ENCODE data around the gene ABHD15.
A peak's percentile ranks its signal among the peaks of the same experiment; 100 is the strongest.

Gene ABHD15

DNA sequence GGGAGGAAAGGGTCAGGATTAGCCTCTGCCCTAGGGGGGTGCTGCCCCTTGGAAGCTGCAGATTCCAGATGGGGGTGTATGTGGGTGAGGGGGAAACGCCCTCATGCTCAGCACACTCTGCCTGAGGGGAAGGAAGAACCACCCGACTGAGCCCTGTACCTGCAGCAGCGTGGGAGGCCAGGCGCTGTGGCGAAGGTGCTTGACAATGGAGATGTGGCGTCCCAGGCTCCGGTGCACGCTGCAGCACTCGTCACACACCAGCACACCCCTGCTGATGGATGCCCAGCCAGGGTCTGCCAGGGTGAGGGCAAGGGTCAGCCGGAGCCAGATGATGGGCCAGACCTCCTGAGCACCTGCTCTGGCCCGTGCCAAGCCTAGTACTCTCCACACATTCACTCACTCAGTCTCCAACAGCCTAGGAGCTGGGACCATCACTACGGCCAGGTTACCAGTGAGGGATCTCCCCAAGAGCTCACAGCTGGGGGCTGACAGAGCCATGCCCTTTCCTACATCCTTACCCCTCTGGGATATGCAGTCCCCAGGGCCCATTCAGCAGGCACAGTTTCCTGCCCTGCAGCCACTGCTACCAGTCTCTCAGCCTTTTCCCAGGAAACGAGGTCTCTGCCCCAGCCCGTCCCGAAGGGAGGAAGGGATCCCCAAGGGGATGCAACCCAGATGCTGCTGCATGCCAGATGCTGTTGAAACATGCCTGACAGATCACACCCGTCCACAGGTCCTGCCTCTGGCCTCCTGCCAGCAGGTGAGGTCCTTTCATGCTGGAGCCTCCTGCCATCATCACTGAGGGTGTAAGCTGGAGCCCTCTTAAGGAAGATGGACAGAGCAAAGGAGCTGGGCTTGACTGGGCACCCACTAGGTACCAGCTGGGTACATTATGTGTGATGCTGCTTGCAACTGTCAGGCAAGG, 16.7 kb upstream of the ABHD15 start:
- DNase-seq (ENCODE audit: extremely low read depth in 1 of 2, low read depth in 1 of 2): no peak

DNA sequence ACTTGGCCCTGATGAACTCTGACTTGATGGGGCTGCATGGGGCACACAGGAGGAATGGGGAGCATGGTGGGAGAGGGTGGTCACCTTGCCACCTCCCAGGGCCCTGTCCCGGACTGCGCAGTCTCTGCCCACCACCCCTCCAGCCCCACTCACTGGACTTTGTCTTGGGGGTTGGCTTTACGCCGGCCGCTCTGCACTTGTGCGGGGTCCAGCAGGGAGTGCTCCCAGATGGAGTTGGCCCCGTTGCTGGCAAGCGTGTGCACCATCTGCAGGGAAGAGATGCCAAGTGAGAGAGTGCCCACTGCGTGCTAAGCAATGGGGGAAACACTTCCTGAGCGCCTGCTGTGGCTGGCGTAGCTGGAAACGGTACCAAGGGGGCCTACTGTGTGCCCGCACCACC, 15.9 kb upstream of the ABHD15 start:
- DNase-seq (ENCODE audit: extremely low read depth in 1 of 2, low read depth in 1 of 2): no peak

DNA sequence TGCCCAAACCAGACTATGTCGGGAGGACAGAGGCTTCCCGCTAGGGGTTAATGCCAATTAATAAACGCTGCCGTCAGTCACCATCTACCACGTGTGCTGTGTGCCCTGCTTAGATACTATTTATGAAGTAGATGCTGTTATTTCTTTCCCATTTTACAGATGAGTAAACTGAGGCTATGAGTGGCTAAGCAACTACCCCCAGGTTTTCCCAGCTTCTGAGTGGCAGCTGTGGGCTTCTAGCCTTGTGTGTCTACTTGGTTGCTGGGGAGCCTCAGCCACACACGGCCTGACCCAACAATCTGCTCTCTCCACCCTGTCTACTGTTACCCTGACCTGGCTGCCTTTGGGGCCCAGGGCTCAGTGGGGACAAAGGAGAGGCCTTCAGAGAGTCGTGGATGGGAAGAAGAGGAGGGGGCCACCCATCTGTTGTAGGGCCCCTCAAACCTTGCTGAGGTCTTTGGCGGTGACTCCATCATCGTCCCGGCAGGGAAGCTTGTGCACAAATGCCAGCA, 15.5 kb upstream of the ABHD15 start:
- no peak for DNase-seq (ENCODE audit: extremely low read depth in 1 of 2, low read depth in 1 of 2)

DNA sequence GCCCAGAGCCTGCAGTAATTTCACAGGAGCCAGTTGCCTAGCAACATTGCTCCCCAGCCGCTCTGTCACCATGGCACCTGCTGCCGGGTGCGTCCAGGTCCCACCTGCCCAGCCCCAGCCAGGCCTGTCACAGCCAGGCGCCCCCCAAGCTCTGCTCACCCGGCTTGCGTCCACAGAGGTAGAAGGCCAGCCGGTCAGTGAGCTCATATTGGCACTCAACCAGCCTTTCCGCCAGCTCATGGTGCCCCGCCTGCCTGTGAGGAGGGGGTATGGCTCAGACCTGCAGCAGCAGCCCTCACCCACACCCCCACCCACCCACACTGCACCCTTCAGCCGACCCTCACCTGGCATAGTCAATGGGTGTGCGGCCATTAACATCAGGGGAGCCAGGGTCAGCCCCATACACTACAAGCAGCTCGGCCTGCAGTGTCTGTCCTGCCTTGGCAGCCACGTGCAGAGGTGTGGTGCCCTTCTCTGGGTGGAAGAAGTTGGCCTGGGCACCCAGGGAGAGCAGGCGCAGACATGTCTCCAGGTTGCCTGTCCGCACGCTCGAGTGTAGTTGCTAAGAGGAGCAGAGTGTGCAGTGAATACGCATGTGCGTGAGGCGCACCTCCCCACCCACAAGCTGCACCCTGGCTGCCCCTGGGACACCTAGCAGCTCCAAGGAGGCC, 14.9 kb upstream of the ABHD15 start:
- no peak for DNase-seq (ENCODE audit: extremely low read depth in 1 of 2, low read depth in 1 of 2)

DNA sequence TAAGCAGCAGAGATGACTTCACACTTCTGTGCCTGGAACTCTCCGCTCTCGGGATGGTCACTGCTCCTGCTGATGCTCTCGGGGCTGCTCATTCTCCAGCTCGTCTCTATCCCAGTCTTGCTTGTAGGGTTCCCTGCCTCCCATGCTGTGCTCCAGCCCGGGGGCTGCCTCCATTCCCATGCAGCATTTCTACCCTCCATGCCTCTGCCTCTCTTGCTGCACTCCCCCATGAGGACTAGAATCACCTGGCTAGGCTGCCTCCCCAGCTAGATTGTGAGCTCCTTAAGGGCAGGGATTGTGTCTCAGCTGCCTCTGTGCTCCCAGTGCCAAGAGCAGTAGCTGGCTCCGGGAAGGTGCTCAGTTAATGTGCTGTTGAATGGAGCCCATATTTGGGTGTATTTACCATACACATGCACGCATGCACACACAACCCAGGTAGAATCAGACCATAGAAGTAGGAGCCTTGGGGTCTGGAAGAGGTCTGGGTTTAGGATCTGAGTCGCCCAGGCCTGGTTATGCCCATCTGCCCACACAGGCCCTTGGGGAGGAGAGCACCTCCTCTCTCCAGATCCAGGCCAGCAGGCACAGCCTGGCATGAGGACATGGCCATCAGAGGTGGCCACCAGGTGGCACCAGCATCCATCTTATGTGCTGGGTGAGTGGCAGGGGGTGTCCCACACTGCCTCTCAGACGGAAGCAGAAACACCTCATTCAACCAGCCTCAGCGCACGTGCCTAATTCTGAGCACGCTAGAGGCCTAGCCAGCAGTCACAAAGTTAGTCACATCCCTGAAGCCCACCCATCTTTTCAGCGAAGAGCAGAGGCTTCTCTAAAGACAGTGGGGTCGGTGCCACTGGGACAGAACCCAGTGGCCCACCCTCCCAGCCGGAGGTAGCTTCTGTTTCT, 13.3 kb upstream of the ABHD15 start:
- peak in 1 of 2 donors; percentile 80 for DNase-seq (ENCODE audit: extremely low read depth in 1 of 2, low read depth in 1 of 2)

DNA sequence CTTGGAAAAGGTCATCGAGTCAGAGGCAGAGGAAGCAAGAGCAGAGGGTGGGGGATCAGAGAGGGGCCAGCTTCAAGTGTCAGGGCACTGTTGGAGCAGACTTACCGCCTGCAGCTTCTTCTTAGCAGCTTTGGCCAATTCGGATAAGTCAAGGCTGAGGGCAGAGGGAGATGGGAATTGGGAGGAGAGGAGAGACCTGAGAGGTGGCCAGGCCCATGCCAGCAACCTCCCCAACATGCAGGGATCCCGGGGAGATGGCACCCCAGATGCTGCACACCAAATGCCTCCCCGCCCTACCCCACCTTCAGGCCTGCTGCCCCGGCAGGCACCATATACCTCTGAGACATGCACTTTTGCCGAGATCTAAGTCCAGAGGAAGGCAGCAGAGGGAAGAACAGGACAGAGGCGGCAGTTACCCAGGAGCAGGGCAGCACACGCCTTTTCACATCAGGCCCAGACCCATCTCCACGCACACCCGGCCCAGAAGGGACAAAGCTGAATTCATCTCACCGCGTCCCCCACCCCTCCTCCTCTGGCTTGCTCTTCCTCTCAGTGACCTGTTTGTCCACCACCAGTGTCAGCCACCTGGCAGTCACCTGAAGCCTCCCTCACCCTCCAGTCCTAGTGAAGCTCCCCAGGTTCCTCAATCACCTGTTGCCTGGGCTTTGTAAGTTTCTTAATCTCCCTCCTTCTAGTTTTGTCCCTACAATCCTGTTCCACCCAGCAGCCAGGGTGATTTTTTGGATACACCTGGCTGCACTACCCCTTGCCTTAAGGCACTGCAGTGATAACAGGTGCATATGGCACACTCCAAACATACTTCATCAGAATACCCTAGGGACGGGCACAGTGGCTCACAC, 12.0 kb upstream of the ABHD15 start:
- DNase-seq (ENCODE audit: extremely low read depth in 1 of 2, low read depth in 1 of 2): no peak

DNA sequence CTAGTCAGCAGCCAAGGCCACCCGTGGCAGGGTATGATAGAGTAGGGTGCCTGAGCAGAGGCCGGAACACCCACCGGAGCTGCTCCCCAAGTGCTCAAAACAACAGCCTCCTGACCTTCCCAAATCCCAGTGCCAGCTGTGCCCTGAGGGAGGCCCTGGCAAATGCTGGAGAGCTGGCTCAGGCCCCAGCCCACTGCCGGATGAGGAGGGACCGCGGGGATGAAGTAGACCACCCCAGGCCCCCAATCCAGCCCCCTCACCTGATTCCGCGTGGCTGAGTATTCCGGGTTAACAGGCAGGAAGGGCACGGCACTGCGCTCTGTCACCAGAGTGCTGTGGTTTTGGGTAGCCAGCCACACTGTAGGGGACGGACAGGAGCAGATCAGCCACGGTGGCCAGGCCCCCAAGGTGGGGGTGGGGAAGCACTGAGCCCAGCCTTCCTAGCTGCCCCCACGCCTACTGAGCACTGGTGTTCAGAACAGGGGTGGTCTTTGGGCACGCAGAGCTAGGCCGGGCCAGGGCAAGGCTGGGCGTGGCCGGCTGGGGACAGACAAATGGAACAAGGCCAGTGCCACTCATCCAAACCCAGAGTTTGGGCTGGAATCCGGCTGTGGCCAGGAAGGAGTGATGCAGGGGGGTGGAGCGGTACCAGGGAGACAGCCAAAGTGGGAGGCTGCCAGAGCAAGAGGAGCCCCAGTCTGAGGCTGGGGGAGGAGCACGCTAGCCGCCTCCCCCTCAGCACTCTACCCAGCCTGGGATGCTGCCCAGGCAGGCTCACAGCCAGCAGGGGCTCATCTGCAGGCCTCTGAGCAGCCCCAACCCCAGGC, 10.8 kb upstream of the ABHD15 start:
- no peak for DNase-seq (ENCODE audit: extremely low read depth in 1 of 2, low read depth in 1 of 2)

DNA sequence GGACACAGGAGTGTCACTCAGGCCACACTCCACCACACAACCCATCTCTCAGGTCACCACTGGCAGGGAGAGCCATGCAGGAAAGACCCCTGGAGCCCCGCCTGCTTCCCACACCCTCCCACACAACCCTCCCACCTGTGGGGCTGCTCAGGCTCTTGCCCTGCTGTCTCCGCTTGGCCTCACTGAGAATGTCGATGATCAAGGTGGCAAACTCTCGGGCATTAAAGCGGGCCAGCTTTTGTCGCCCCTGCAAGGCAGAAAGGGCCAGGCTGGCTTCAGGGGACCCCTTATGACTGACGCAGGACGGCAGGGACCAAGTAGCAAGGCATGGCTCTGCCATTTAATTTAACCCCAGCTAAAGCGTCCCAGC, 10.1 kb upstream of the ABHD15 start:
- no peak for DNase-seq (ENCODE audit: extremely low read depth in 1 of 2, low read depth in 1 of 2)

DNA sequence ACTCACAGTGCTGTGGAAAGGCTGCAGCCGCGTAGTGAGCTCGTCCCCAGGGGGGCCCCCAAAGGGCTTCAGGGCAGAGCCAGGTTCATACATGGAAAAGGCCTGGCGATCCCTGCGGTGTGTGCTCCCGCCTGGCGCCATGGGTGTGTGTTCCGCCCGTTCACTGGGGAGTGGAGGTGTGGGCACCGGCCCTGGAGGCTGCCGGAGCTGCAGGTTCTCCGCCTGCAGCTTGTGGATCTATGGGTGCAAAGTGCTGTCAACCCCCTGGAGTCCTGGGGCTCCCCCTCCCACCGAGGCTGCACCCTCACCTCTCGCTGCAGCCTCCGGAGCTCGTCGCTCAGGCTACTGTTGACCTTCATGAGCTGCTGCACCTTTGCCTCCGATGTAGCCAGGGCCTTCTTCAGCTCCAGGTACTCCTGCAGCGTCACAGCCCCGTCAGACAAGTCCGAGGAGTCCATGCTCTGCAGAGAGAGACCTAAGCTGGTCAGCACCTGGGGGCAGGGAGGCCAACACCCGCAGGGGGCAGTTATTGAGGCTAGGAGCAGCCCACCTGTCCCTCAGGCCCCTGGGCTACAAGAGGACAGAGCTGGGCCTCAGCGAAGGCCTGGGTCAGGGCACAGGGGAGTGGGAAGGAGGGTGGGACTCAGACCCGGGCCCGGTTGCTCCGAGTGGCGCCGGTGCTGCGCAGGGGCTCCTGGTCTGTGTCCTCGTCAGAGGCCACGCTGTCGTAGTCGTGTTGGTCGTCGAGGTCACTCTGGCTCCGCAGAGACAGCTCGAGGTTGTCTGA, 9.6 kb upstream of the ABHD15 start:
- no peak for DNase-seq (ENCODE audit: extremely low read depth in 1 of 2, low read depth in 1 of 2)

DNA sequence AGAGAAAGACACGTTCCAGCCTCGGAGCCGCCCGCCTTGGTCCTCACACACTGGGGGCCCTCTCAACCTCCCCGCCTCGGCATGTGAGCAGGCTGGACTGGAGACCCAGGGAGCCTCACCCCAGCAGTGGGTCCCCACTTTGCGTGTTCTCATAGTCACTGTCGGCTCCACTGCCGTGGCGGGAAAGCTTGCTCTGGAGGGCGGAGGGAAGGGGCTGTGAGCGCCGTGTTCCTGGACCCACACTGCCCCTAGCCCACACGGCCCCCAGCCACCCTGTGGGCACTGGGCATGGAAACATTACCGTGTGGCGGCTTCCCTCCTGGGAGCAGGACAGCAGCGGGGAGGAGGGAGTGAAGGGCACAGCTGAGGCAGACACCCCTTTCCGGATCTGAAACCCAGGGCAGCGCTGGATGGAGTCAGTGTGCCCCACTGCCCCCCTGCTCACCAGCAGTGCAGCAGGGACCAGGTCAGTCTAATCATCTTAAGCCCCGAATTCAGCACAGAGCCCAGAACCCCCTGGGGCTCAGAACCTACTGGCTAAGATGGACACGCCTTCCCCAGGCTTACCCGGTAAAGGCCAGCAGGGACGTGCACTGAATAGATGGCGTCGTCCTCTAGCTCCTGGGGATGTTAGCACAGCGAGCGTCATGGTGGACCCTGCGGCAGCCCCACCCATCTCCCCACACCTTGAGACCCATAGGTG, 8.8 kb upstream of the ABHD15 start:
- DNase-seq (ENCODE audit: extremely low read depth in 1 of 2, low read depth in 1 of 2): no peak

DNA sequence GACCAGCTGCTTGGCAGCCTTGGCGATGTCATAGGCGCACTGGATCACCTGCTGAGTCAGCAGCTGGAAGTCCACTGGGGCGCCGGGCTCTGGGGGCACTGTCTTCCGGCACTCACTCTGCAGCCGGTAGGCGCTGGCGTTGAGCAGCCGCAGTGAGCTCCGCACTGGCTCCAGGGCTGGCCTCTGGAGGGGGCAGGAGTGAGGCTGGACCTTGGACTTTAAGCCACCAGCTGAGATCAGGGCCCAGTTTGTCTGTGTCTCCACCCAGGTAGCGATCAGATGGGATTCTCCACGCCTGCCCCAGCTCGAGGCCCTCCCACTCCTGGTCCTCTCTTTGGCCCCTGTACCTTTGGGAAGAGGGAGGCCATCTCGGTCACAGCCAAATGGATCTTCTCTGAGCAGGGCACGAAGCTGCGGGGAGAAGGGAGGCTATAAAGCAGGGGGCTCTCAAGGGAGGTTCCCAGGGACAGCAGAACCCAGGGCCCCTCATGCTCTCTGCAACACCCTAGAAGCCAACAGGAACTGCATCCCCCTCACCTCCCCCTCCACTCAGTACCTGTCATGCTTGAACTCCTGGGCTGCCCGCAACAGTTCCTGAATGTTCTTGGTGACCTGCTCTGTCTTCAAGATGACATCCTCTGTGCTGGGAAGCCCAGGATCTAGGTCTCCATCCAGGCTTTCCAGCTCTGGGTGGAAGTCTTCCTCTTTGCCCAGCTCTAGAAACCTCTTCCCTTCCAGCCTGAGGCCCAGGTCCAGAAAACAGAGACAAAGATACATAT, 8.1 kb upstream of the ABHD15 start:
- no peak for DNase-seq (ENCODE audit: extremely low read depth in 1 of 2, low read depth in 1 of 2)

DNA sequence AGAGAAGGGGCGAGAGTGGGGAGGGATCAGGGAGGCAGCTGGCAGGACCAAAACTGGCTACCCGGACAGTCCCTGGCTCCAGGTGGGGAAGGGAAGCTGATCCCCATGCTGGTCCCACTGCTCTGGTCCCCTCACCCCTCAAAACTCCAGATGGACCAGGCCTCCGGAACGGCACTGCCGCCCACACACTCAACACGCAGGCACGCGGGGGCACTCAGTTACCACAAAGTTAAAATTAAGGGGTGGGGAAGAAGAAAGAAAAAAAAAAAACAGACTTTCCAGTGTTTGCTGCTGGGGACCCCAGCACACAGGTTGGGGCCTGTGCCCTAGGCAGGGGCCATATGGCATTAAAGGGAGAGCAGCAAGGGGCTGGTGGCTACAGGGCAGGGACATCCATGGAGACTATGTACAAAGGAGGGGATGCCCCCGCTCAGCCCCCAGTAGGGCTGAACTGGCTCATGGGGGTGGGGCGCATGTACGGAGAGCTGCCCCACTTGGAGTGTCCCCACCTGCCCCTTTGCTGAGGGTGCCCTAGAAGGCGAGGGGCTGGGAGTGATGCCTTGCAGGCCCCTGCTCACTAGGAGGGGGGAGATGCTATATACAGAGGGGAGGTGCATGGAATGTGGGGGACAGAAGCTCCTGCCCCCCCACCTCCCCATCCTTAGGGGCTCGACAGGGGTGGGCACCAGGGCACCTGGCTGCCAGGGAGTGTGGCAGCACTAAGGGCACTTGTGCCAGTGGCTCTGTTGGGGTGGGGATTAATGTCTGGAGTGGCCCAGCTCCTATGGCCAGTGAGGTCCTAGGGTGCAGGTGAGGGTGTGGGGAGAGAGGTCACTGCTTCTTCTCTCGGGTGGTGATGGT, 7.3 kb upstream of the ABHD15 start:
- DNase-seq (ENCODE audit: extremely low read depth in 1 of 2, low read depth in 1 of 2): no peak

DNA sequence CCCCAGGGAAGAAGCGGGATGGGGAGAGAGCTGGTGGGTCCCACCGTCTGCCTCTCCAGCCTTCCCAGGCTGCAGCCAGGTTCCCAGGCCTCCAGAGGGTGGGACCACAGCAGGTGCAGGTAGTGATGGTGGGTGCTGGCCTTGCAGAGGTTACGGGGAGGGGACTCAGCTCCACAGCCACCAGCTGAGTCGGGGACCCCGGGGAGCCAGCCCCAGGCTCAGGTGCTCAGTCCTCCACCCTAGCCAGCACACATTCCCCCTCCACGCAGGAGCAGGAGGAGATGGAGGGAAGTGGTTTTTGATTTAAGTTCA, 6.7 kb upstream of the ABHD15 start:
- DNase-seq (ENCODE audit: extremely low read depth in 1 of 2, low read depth in 1 of 2): no peak

DNA sequence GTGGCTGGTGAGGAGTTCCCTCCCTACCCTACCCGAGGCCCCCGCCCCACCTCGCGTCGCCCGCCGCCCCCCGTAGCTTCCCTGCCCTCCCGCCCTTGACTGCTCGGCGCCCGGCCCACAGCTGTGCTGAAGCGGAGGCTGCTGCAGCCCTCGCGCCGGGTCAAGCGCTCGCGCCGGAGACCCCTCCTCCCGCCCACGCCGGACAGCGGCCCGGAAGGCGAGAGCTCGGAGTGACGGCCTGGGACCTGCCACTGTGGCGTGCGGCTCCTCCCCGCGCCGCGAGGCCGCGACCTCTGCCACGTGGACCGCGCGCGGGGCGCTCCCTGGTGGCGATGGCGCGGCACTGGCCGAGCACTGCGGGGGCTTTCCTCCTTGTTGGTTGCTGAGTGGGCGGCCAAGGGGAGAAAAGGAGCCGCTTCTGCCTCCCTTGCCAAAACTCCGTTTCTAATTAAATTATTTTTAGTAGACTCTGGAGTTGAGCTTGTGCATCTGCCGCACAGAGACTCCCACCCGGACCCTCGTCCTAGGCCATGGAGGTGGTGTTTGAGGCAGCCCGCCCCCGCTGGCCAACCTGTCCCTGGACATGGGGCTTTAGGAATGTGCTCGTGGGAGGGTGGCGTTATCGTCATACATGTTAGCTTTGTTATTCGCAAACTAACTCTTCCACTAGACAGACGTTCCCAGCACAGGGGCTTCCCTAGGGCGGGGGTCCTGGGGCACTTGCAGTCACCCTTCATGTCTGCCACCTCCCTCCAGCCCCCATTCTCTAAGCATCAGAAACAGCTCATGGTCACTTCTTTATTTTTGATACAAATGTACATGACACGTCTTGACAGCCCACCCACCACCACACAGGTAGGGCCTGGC, 6.1 kb upstream of the ABHD15 start:
- no peak for DNase-seq (ENCODE audit: extremely low read depth in 1 of 2, low read depth in 1 of 2)

DNA sequence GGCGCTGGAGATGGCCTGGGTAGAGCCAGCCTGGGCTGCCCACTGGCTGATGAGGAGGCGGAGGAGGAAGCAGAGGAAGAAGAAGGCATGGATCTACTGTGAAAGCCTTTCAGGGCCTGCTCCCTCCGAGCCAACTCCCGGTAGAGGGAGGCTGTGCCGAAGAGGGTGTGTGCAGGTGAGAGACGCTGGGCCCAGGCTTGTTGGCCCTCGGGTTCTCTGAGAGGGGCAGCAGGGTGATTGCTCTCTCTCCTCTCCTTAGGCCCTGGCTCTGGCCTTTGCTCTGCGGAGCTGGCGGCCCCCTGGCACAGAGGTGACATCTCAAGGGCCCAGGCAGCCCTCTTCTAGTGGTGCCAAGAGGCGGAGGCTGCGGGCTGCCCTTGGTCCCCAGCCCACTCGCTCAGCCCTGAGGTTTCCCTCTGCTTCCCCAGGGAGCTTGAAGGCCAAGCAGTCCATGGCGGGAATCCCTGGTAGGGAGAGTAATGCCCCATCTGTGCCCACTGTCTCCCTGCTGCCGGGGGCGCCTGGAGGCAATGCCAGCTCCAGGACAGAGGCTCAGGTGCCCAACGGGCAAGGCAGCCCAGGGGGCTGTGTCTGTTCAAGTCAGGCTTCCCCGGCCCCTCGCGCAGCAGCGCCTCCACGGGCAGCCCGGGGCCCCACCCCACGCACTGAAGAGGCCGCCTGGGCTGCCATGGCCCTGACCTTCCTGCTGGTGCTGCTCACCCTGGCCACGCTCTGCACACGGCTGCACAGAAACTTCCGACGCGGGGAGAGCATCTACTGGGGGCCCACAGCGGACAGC, 5.2 kb upstream of the ABHD15 start:
- no peak for DNase-seq (ENCODE audit: extremely low read depth in 1 of 2, low read depth in 1 of 2)
